H1 (cell line): Measurements from ENCODE around the gene SLC12A4. TPM values are rescaled to one million over a fixed set of nuclear protein-coding genes. Genes with fewer than 3 reads are reported as not detected.

Experiments
- RBBP5 ChIP-seq: IDR thresholded peaks from 2 replicates; pipeline ENCODE4 v1.7.1; 2012; ENCODE audit warnings: low read depth, mild to moderate bottlenecking, inconsistent platforms, low read length, moderate library complexity, borderline replicate concordance
- ZNF274 ChIP-seq: IDR thresholded peaks from 2 replicates; pipeline ENCODE4 v1.7.0; 2012; ENCODE audit warnings: low read length, borderline replicate concordance; ENCODE audit errors: extremely low read depth
- polyA plus RNA-seq, 7 experiments: library from polyadenylated mRNA; depleted of rRNA in 3 of 7; stranded (reverse) in 5 of 7; unstranded in 2 of 7; fragments of >200 nt in 5 of 7; fragments of 200-250 nt in 2 of 7; gene quantifications; 1 replicate in 5 of 7; 2 replicates in 1 of 7; 4 replicates in 1 of 7; pipeline versions ENCODE4 v1.2.1 to v1.2.3, GENCODE V29; 2011 to 2013; ENCODE audit warnings: missing spikeins in 2 of 7, mixed read lengths in 2 of 7
- total RNA-seq: library from RNA; stranded (reverse); fragmentation: NEBNext Ultra II Directional; extraction: Animal tissue kit (Norgen Biotek cat#: 25700); gene quantifications from 2 replicates; pipeline ENCODE4 v1.2.1, GENCODE V29; 2021
- TF ChIP-seq, protein P1 (sequence below): IDR thresholded peaks from 2 replicates; pipeline ENCODE4 v1.6.1; 2012; ENCODE audit warnings: low read length, inconsistent platforms

The SLC12A4 gene
- total and polyA plus RNA-seq, 2 of the 8 experiments (the other 6 are each of a cell fraction or from before 2014, with no cell fraction given) = 41.3 to 49.3 TPM

DNA sequence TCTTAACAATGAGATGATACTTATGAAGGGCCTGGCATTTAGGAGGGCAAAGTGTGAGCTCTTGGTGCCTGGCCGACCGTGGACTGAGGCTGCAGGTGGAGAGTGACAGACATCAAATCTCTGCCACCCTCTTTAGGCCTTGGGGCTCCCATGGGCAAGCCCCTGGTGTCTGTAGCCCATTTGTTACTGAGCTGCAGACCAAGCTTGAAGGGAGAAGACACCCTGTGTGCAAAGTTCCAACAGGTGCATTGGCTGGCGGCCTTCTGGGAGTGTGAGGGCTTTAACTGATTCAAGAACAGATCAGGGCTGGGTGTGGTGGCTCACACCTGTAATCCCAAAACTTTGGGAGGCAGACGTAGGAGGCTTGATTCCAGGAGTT, 36.0 kb downstream of the SLC12A4 start (continued):
- TF ChIP-seq RBBP5 = no peak
- TF ChIP-seq, protein P1, sequence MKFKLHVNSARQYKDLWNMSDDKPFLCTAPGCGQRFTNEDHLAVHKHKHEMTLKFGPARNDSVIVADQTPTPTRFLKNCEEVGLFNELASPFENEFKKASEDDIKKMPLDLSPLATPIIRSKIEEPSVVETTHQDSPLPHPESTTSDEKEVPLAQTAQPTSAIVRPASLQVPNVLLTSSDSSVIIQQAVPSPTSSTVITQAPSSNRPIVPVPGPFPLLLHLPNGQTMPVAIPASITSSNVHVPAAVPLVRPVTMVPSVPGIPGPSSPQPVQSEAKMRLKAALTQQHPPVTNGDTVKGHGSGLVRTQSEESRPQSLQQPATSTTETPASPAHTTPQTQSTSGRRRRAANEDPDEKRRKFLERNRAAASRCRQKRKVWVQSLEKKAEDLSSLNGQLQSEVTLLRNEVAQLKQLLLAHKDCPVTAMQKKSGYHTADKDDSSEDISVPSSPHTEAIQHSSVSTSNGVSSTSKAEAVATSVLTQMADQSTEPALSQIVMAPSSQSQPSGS = no peak
- TF ChIP-seq ZNF274 = no peak
